GM21515 (cell line): ENCODE measurements around the gene EPAS1.

Experiments
- ATAC-seq: cut with Tn5 transposase; IDR thresholded peaks from one replicate; pipeline ENCODE4 v1.9.1; 2021; ENCODE audit not compliant: unreplicated experiment

Gene EPAS1

DNA sequence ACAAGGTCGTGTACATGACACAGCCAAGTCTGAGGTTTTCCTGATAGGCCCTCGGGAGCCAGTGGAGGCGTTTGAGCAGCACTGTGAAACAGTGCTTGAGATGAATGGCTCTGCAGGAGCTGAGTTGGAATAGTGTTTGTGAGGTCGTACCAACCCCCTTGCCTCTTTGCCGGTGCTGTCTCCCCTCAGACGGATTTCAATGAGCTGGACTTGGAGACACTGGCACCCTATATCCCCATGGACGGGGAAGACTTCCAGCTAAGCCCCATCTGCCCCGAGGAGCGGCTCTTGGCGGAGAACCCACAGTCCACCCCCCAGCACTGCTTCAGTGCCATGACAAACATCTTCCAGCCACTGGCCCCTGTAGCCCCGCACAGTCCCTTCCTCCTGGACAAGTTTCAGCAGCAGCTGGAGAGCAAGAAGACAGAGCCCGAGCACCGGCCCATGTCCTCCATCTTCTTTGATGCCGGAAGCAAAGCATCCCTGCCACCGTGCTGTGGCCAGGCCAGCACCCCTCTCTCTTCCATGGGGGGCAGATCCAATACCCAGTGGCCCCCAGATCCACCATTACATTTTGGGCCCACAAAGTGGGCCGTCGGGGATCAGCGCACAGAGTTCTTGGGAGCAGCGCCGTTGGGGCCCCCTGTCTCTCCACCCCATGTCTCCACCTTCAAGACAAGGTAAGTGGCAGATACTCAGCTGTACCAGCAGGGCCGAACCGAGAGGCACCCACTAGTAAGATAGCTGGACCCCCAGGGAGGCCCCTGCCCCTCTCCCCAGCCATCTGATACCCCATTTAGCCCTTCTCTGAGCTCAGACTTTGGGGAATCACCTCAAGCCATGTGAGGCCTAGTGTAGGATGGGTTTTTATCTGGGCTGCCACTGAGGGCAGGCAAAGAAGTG lies 83.1 kb downstream of the EPAS1 start:
- ATAC-seq: no peak

DNA sequence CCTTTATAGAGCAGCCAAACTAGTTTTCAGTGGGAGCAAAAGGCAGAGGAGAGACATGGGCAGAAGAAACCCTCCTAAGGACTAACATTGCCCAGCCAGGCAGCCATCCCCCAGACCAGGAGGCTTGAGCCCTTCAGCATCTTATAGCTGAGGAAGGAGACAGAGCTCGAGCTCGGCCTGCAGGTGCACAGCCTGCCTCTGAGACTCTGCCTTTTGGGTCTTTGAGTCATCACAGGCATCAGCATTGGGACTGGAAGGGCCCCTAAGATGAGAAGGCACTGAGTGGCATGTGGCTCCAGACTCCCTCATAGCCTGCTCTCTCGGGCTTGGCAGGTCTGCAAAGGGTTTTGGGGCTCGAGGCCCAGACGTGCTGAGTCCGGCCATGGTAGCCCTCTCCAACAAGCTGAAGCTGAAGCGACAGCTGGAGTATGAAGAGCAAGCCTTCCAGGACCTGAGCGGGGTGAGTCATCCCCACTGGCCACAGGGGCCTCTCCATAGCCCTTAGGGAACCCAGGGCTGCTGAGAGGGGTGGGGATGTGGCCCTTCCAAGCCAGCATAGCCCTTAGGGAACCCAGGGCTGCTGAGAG lies 84.1 kb downstream of the EPAS1 start:
- ATAC-seq: no peak

DNA sequence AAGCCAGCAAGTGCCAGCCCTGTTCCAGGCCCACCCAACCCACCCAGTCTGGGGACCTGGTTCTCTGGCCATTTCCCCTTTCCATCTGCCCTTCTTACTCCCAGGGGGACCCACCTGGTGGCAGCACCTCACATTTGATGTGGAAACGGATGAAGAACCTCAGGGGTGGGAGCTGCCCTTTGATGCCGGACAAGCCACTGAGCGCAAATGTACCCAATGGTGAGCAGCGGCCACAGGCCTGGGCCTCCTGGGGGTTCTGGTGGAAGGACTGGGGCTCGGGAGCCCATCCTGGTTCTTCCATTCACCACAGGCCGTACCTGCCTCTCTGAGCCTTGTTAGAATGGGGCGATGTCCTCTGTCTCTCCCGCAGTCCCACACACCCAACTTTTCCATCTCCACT lies 84.7 kb downstream of the EPAS1 start:
- ATAC-seq: no peak

GRCh38 chr2:46382331-46383112 lies 85.3 kb downstream of the EPAS1 start:
- no peak for ATAC-seq

DNA sequence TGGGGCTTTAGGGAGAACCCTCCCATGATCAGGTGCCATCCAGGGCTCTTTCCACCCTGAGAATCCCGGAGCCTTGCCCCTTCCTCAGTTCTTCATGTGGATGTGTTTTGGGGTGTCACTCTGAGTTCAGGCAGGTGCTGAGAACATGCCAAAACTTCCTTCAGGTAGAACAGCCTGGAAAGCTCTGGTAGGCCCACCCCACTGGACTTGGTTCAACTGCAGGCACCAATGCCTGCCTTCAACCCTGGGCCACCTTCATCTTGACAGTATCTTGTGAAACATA lies 85.8 kb downstream of the EPAS1 start:
- ATAC-seq: no peak

DNA sequence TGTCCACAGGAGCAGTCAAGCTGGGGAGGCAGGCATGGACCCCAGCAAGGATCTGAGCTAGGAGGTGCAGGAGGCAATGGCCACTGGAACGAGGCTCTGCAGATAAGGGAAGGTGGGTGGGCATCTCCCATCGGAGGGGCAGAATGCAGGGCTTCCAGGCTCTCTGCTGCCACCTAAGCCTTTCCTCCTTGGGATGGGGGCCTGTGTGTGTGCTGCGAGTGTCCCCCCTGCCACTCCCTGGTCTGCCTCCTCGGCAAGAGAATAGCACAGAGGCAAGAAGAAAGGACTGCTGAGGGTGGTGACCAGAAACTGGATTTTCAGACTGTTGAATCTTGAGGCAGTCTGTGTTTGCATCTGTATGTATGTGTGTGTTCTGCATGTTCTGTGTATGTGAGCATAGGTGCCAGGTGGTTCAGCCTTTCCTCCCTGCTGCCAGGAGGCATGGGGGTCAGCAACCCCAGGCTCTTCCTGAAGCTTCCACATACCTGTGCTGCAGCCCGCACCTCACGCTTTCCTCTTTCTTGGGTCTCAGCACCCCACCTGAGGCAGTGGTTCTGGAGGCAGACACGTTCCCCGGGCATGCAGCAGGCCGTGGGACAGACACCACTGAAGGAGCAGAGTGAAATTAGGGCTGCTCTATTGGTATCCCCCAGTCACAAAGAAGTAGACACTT lies 86.7 kb downstream of the EPAS1 start:
- ATAC-seq: no peak

DNA sequence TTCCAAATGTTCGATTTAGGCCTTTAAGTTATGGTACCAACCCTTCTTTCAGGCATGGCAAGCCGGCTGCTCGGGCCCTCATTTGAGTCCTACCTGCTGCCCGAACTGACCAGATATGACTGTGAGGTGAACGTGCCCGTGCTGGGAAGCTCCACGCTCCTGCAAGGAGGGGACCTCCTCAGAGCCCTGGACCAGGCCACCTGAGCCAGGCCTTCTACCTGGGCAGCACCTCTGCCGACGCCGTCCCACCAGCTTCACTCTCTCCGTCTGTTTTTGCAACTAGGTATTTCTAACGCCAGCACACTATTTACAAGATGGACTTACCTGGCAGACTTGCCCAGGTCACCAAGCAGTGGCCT lies 87.2 kb downstream of the EPAS1 start:
- no peak for ATAC-seq

DNA sequence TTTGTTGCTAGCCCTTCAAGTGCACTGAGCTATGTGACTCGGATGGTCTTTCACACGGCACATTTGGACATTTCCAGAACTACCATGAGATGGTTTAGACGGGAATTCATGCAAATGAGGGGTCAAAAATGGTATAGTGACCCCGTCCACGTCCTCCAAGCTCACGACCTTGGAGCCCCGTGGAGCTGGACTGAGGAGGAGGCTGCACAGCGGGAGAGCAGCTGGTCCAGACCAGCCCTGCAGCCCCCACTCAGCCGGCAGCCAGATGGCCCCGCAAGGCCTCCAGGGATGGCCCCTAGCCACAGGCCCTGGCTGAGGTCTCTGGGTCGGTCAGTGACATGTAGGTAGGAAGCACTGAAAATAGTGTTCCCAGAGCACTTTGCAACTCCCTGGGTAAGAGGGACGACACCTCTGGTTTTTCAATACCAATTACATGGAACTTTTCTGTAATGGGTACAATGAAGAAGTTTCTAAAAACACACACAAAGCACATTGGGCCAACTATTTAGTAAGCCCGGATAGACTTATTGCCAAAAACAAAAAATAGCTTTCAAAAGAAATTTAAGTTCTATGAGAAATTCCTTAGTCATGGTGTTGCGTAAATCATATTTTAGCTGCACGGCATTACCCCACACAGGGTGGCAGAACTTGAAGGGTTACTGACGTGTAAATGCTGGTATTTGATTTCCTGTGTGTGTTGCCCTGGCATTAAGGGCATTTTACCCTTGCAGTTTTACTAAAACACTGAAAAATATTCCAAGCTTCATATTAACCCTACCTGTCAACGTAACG lies 88.8 kb downstream of the EPAS1 start:
- no peak for ATAC-seq

DNA sequence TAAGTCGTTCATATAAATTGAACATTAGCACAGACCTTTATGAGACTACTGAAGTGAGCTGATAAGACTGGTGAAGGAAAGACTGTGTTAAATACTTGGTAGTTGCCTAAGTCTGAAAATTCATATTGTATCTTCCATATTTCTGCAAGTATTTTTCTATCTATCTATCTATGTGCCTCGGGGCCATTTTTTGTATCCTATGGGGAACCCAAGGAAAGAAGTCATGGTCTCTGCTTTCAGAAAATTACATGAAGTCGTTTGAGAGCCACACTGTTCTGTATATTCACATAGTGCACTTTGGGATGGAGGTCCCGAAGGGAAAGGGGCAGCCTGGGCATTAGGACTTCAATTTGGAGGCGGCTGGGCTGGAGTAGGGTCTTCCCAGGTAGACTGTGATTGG lies 89.6 kb downstream of the EPAS1 start:
- no peak for ATAC-seq

- ATAC-seq: no peak
Measured at GRCh38 chr2:46387292-46387691, 90.1 kb downstream of the EPAS1 start.

GRCh38 chr2:46387886-46388515 lies 90.8 kb downstream of the EPAS1 start:
- ATAC-seq: no peak

DNA sequence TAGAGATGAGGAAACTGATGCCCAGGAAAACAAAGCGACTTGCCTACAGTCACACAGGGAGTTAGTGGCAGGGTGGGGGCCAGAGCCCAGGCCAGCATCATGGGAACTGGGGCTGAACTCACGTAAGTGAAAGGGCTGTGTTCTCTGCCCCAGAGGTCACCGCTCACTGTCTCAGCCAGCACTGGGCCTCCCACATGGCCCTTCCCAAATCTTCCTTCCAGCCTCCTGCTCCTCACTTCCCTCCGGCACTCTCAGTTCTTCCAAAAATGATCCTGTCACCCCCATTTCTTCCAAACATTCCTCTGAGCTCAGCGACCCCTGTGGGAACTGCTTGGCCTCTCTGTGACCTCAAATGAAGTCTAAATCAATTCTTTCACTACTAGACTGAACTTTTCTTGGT lies 91.7 kb downstream of the EPAS1 start:
- no peak for ATAC-seq

DNA sequence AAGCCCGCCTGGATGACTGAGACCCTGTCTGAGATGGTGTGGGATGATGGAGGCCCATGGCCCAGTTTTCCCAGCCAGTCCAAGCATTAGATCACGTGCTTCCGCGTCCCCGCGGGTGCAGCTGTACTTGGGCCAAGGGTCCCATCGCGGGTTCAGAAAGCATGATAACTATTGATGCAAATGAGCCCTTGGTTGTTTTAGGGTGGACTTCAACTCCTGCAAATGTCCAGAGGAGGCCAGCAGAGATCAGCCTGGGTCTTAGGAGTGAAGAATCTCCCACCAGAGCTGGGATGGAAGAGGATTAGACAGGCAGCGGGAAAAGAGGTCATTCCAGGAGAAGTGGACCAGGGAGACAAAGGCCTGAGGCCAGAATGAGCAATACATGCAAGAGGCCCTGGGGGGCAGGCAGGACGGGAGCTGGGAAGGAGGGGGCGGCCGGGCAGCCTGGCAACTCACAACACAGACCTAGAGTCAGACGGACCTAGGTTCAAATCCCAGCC lies 92.3 kb downstream of the EPAS1 start:
- ATAC-seq: no peak

DNA sequence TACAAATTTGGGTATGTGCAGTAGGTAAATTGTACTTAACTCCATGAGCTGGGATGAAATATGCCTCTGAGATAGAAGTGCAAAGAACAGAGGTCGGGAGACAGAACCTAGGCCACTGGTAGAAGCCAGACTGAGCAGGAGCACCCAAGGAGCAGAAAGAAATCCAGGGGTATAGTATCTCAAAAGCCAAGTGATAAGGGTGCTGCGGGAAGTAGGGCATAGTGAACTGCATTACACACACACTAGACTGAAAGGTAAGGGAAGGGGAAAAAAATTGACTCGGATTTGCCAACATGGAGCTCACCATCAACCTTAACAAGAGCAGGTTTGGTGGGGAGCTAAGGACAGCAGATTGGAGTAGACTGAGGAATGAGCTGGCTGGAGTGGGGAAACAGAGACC lies 92.8 kb downstream of the EPAS1 start:
- no peak for ATAC-seq

- ATAC-seq: no peak
Measured at GRCh38 chr2:46390901-46391395, 93.7 kb downstream of the EPAS1 start.

- ATAC-seq: no peak
Measured at GRCh38 chr2:46392561-46393346, 95.5 kb downstream of the EPAS1 start.

DNA sequence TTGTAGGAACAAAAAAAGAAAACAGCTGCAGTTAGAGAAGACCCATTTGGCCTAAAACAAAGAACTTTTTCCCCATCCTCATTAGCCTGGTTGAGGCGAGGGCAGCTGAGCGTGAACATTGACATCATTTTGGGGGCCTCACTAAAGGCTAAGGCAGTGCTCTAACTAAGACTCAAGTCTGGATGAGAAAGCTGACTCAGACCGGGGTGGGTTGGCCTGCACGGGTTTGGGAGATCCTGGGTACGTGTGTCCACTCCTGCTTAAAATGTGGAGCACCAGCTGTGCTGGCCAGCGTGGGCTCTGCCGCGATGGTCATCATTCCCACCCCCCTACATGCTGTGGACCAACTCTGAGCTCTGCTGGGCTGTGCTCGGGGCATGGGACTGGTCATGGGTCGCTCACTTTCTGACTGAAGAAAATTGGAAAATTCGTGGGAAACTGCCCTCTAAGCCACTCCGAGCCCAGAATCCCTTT lies 96.2 kb downstream of the EPAS1 start:
- no peak for ATAC-seq

DNA sequence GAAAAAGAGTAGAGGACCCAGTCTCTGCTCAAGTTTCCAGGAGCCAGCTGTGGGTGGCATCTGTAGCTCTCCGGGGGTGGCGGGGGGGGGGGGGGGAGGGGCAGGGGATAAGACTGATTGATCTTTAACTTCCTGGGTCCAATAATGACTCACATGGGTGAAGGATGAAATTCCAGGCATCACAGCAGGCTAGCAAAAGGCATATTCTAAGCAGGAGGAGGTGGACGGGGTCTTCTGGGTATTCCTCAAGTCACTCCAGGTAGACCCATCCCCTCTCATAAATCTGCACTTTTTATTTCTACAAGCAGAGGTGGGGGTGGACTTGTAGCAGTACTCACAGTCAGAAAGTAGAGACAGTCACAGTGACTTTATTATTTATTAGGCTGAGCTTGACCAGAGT lies 96.7 kb downstream of the EPAS1 start:
- no peak for ATAC-seq
